GM12874 (cell line): ENCODE results near the gene MSI2.

Source experiments
- CTCF ChIP-seq: IDR thresholded peaks from 2 replicates; pipeline ENCODE4 v1.5.1; 2011; ENCODE audit warnings: low read depth, mild to moderate bottlenecking, control low read depth, low read length, moderate library complexity; ENCODE audit not compliant: insufficient read depth

The MSI2 gene

GRCh38 chr17:57530026-57530425 lies 273.7 kb downstream of the MSI2 start:
- TF ChIP-seq CTCF: no peak

GRCh38 chr17:57530508-57530907 lies 274.2 kb downstream of the MSI2 start:
- no peak for TF ChIP-seq CTCF

GRCh38 chr17:57531078-57531477 lies 274.8 kb downstream of the MSI2 start:
- no peak for TF ChIP-seq CTCF

GRCh38 chr17:57531648-57532504 lies 275.6 kb downstream of the MSI2 start:
- TF ChIP-seq CTCF: no peak

- TF ChIP-seq CTCF: no peak
Measured at GRCh38 chr17:57532556-57532955, 276.2 kb downstream of the MSI2 start.

- no peak for TF ChIP-seq CTCF
Measured at GRCh38 chr17:57532966-57533365, 276.6 kb downstream of the MSI2 start.

- TF ChIP-seq CTCF: no peak
Measured at GRCh38 chr17:57533684-57534305, 277.5 kb downstream of the MSI2 start.
